HepG2 (cell line): Measurements from ENCODE around the gene CPLANE1. TPM values are rescaled to one million over a fixed set of nuclear protein-coding genes. Genes with fewer than 3 reads are reported as not detected.

ENCODE experiments used
- ATAC-seq: fragments of 200-7000 bp; cut with Tn5 transposase; 3 replicates; pipeline ENCODE4 v1.9.1; 2020; ENCODE audit warnings: mild to moderate bottlenecking, moderate library complexity
- BruUV-seq: library from RNA; stranded (reverse); fragments of 400-500 nt; replicated peaks from 2 replicates; lab custom pipeline; 2021; lab: Mats Ljungman, UMichigan
- CTCF ChIA-PET: fragments of 300-600 bp; formaldehyde crosslinking; extraction: SDS; loops from one replicate; lab custom pipeline; 2021; ENCODE audit warnings: low total read pairs, inconsistent platforms, low intra/inter-chr PET ratio; lab: Yijun Ruan, JAX
- POLR2A ChIA-PET: fragments of 350-600 bp; sonication (Branson Sonifier 250); formaldehyde crosslinking; loops from one replicate; lab custom pipeline; 2020; ENCODE audit warnings: antibody characterized with exemption, inconsistent platforms; lab: Yijun Ruan, JAX
- DNase-seq: peaks from one replicate; pipeline ENCODE4 v3.0.0-alpha.2; 2015; ENCODE audit warnings: low spot score
- FAIRE-seq: peaks from 3 replicates; lab custom pipeline; 2011; peaks lifted over from hg19 to GRCh38; lab: Jason Lieb, UNC
- H2AFZ ChIP-seq: one replicate; pipeline ENCODE4 v1.6.1; 2011; ENCODE audit warnings: low read length, inconsistent platforms
- H3K27ac ChIP-seq: fragments of 300-600 bp; 3 replicates; pipeline ENCODE4 v1.8.0; 2011; ENCODE audit warnings: mixed run types, mild to moderate bottlenecking, mixed read lengths, low read length, inconsistent platforms; ENCODE audit not compliant: insufficient read depth; ENCODE audit errors: extremely low read length
- H3K27me3 ChIP-seq, 2 experiments: fragments of 200-600 bp in 1 of 2; 2 replicates in 1 of 2; 3 replicates in 1 of 2; pipeline versions ENCODE4 v1.6.0 to v1.8.0; 2011; ENCODE audit warnings: low read length in 2 of 2, mild to moderate bottlenecking in 2 of 2, moderate library complexity in 2 of 2, inconsistent platforms in 1 of 2; ENCODE audit not compliant: insufficient read depth in 2 of 2, control insufficient read depth in 1 of 2
- H3K36me3 ChIP-seq, 2 experiments: fragments of 200-600 bp in 1 of 2; replicated peaks in 1 of 2; 2 replicates in 1 of 2; 3 replicates in 1 of 2; pipeline versions ENCODE4 v1.5.1 to v1.8.0; 2011; ENCODE audit warnings: low read length in 2 of 2, inconsistent platforms in 1 of 2; ENCODE audit not compliant: insufficient read depth in 2 of 2, control insufficient read depth in 1 of 2
- H3K4me1 ChIP-seq: 2 replicates; pipeline ENCODE4 v1.5.1; 2012; ENCODE audit warnings: low read length, inconsistent platforms; ENCODE audit not compliant: insufficient read depth
- H3K4me2 ChIP-seq: 2 replicates; pipeline ENCODE4 v1.6.0; 2011; ENCODE audit warnings: low read depth, low read length, inconsistent platforms
- H3K4me3 ChIP-seq, 3 experiments: fragments of 200-600 bp in 1 of 3; sonication (generic), shearing (Covaris generic) in 1 of 3; replicated peaks in 1 of 3; 2 replicates each; pipeline ENCODE4 v1.5.1; 2011 to 2016; ENCODE audit warnings: low read length in 3 of 3, inconsistent platforms in 2 of 3, low read depth in 2 of 3, mild to moderate bottlenecking in 2 of 3, control low read depth in 1 of 3, mixed read lengths in 1 of 3; ENCODE audit not compliant: insufficient read depth in 1 of 3
- H3K79me2 ChIP-seq: one replicate; pipeline ENCODE4 v1.6.1; 2011; ENCODE audit warnings: low read length, inconsistent platforms; ENCODE audit not compliant: insufficient read depth
- H3K9ac ChIP-seq: 2 replicates; pipeline ENCODE4 v1.6.0; 2011; ENCODE audit warnings: mild to moderate bottlenecking, low read depth, low read length, inconsistent platforms; ENCODE audit not compliant: insufficient read depth
- H3K9me3 ChIP-seq: 2 replicates; pipeline ENCODE4 v1.5.1; 2012; ENCODE audit warnings: mild to moderate bottlenecking, low read length
- H4K20me1 ChIP-seq: 2 replicates; pipeline ENCODE4 v1.6.0; 2011; ENCODE audit warnings: inconsistent platforms, mild to moderate bottlenecking, low read length, moderate library complexity; ENCODE audit not compliant: insufficient read depth
- GPBP1L1 ChIP-seq: sonication (generic); formaldehyde crosslinking; IDR thresholded peaks from 2 replicates; pipeline ENCODE4 v1.5.0; 2020; ENCODE audit warnings: mild to moderate bottlenecking, missing genetic modification reagents
- SMAD3 ChIP-seq: sonication (generic); formaldehyde crosslinking; IDR thresholded peaks from 2 replicates; pipeline ENCODE4 v1.4.0; 2020; ENCODE audit warnings: missing genetic modification reagents
- ZFP91 ChIP-seq: sonication (generic); formaldehyde crosslinking; IDR thresholded peaks from 2 replicates; pipeline ENCODE4 v1.9.0; 2022; ENCODE audit warnings: missing genetic modification reagents, mild to moderate bottlenecking, borderline replicate concordance
- ZNF549 ChIP-seq: sonication (generic); formaldehyde crosslinking; IDR thresholded peaks from 2 replicates; pipeline ENCODE4 v1.5.0; 2020; ENCODE audit warnings: missing genetic modification reagents
- ZNF781 ChIP-seq: sonication (generic); formaldehyde crosslinking; IDR thresholded peaks from 2 replicates; pipeline ENCODE4 v1.5.1; 2020; ENCODE audit warnings: borderline replicate concordance, mild to moderate bottlenecking, missing genetic modification reagents; ENCODE audit errors: not compliant biosample characterization
- WGBS: methylation state at CpG from one replicate; pipeline ENCODE4 v1.1.6; 2017; ENCODE audit warnings: low lambda C conversion rate; 5-methylcytosine and 5-hydroxymethylcytosine counted together
- in situ Hi-C: cut with HindIII; loops from 2 replicates; pipeline ENCODE4 v1.10.0; 2017; ENCODE audit warnings: low pct_unique_long_range_greater_than_20kb; ENCODE audit not compliant: extremely low pct_ligation_motif_present
- intact Hi-C: fragments of 100-400 bp; cut with micrococcal nuclease; formaldehyde crosslinking; loops from one replicate; pipeline ENCODE4 v1.10.0; 2022; ENCODE audit not compliant: unreplicated experiment
- polyA plus RNA-seq, 8 experiments: library from polyadenylated mRNA; depleted of rRNA in 3 of 8; stranded (reverse) in 7 of 8; unstranded in 1 of 8; fragments of >200 nt; fragmentation: Illumina TruSeq in 4 of 8; extraction: Trizol in 4 of 8; gene quantifications; 2 replicates each; pipeline versions ENCODE4 v1.2.1 to v1.2.3, GENCODE V29; 2011 to 2016; ENCODE audit warnings: low read depth in 4 of 8, missing spikeins in 1 of 8, mixed read lengths in 1 of 8; ENCODE audit not compliant: insufficient read depth in 1 of 8
- total RNA-seq, 5 experiments: library from RNA; depleted of rRNA; stranded (reverse); fragments of >200 nt; fragmentation: Illumina TruSeq; extraction: Trizol; gene quantifications; 2 replicates each; pipeline ENCODE4 v1.2.3, GENCODE V29; 2016; ENCODE audit warnings: low read depth in 1 of 5
- TF ChIP-seq, protein P1 (sequence below): sonication (generic); formaldehyde crosslinking; IDR thresholded peaks from 2 replicates; pipeline ENCODE4 v1.5.0; 2020; ENCODE audit warnings: mild to moderate bottlenecking, missing genetic modification reagents
- TF ChIP-seq, protein P2 (sequence below), 2 experiments: sonication (generic) in 1 of 2; formaldehyde crosslinking in 1 of 2; IDR thresholded peaks; 2 replicates each; pipeline versions ENCODE4 v1.4.0 to v1.6.1; 2016 to 2020; ENCODE audit warnings: borderline replicate concordance in 1 of 2, low read depth in 1 of 2, mild to moderate bottlenecking in 1 of 2, missing genetic modification reagents in 1 of 2

Gene CPLANE1
- total and polyA plus RNA-seq, 2 of the 13 experiments (the other 11 are each of a cell fraction or from before 2014, with no cell fraction given) = 6.3 to 9.9 TPM

DNA sequence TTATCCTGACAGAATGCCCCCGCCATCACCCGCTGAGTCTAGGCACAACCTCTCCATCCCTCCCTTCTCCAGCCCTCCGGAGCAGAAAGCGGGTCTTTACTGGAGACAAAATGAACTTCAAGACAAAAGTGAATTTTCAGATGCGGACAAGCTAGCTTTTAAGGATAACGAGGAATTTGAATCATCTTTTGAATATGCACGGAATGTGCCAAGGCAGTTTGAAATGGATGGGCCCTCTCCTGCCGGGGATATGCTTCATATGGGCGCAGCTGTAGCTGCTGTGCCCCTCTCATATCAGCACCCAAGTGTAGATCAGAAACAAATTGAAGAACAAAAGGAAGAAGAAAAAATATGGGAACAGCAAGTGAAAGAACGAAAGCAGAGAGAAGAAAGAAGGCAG lies 37.5 kb downstream of the CPLANE1 start:
- Histone ChIP-seq H3K4me3 (no peak overlapping the region), H3K9ac (no peak overlapping the region), H4K20me1 (no peaks in the 10 kb centered on the region), H3K27ac (no peak overlapping the region), H2AFZ (no peak overlapping the region), H3K9me3 (no peaks in the 10 kb centered on the region), H3K36me3 (peaks cover 3 to 17% of the 10 kb centered on the region in 2 experiments; a peak in 2 of 5 replicates), H3K79me2 (no peaks in the 10 kb centered on the region), H3K4me1 (no peaks in the 10 kb centered on the region), H3K27me3 (no peaks in the 10 kb centered on the region), H3K4me2 (no peak overlapping the region)
- ChIA-PET CTCF (no interaction called here), POLR2A (no interaction called here)
- no TSS peak for BruUV-seq
- in situ Hi-C loops = no loop called here
- 96% methylated on average over 10 of the region's 10 CpGs for WGBS
- FAIRE-seq (no peak), DNase-seq (no peak), ATAC-seq (no peak)
- intact Hi-C loops = no loop called here
- TF ChIP-seq ZFP91 (CRISPR knock-in tag) (no peak), ZNF781 (no peak), ZNF549 (CRISPR knock-in tag) (no peak), SMAD3 (CRISPR knock-in tag) (no peak), GPBP1L1 (no peak)
- TF ChIP-seq, protein P1, sequence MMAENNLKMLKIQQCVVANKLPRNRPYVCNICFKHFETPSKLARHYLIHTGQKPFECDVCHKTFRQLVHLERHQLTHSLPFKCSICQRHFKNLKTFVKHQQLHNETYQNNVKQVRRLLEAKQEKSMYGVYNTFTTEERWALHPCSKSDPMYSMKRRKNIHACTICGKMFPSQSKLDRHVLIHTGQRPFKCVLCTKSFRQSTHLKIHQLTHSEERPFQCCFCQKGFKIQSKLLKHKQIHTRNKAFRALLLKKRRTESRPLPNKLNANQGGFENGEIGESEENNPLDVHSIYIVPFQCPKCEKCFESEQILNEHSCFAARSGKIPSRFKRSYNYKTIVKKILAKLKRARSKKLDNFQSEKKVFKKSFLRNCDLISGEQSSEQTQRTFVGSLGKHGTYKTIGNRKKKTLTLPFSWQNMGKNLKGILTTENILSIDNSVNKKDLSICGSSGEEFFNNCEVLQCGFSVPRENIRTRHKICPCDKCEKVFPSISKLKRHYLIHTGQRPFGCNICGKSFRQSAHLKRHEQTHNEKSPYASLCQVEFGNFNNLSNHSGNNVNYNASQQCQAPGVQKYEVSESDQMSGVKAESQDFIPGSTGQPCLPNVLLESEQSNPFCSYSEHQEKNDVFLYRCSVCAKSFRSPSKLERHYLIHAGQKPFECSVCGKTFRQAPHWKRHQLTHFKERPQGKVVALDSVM (CRISPR knock-in tag) = no peak
- TF ChIP-seq, protein P2, sequence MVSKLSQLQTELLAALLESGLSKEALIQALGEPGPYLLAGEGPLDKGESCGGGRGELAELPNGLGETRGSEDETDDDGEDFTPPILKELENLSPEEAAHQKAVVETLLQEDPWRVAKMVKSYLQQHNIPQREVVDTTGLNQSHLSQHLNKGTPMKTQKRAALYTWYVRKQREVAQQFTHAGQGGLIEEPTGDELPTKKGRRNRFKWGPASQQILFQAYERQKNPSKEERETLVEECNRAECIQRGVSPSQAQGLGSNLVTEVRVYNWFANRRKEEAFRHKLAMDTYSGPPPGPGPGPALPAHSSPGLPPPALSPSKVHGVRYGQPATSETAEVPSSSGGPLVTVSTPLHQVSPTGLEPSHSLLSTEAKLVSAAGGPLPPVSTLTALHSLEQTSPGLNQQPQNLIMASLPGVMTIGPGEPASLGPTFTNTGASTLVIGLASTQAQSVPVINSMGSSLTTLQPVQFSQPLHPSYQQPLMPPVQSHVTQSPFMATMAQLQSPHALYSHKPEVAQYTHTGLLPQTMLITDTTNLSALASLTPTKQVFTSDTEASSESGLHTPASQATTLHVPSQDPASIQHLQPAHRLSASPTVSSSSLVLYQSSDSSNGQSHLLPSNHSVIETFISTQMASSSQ (IDR thresholded peaks at IDR 0.05; ENCODE audit: low read depth) = no peak
- TF ChIP-seq, protein P2 (CRISPR knock-in tag; IDR thresholded peaks at IDR 0.05; ENCODE audit: borderline replicate concordance) = no peak
